Measurements from ENCODE around the gene CCP110. TPM values are rescaled to one million over a fixed set of nuclear protein-coding genes. Genes with fewer than 3 reads are reported as not detected.

The CCP110 gene
- total and polyA plus RNA-seq, 2 of the 13 experiments (the other 11 are each of a cell fraction or from before 2014, with no cell fraction given) = 10.0 to 11.1 TPM

DNA sequence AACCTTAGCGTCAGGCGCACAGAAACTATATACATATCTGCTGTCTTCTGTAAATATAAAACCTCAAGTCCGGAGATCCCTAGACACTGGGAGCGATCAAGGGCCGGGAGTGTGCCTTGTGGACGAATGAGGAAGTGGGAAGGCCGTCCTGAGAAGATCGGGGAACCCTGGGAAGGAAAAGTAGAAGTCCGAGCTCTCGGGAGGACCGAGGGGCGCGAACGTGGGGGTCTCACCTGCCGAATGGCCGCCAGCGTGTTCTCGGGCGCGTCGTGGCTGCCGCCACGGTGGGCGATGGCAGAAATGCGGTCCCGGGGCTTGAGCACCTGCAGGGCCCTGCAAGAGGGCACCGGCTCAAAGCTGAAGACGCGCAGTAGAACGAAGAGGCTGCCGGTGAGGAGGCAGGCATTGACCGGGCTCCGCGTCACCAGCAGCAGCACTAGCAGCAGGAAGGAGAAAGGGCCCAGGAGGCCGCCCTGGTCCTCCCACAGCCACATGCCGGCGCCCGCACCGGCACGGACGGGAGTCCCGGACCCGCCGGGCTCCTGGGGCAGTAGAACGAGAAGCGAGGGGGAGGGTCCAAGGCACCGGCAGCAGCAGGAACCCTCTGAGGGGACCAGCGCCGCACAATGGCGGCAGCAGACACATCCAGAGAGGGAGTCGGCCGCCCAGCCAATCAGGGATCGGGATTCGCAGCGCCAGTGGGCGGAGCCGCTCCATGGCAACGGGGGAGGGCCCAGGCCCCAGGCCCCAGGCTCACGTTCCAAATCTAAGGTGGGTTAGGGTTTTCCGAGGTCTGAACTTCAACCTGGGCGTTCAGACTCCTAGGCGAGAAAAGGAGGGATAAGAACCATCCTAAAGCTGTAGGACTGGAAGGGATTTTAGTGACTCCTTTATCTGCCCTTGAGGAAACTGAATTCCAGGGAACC is 2.0 kb upstream of the CCP110 start, which contains the start of gene GDE1 (continued):
- TF ChIP-seq ZNF556 (CRISPR knock-in tag; IDR thresholded peaks at IDR 0.05; ENCODE audit: borderline replicate concordance) (peak; percentile 83; the same call in 1 of the 2 replicates), ZBTB7A (CRISPR knock-in tag; IDR thresholded peaks at IDR 0.05) (peak; percentile 89), GABPB1 (CRISPR knock-in tag; IDR thresholded peaks at IDR 0.05) (peak; percentile 88), RFX5 (IDR thresholded peaks at IDR 0.05; ENCODE audit: low read depth, low read length) (peak; percentile 76; the same call in 1 of the 2 replicates), HIVEP1 (CRISPR knock-in tag; IDR thresholded peaks at IDR 0.05) (peak; percentile 90), ZSCAN21 (CRISPR knock-in tag; IDR thresholded peaks at IDR 0.05; ENCODE audit: borderline replicate concordance) (peak; percentile 71; the same call in 1 of the 2 replicates), ZNF670 (CRISPR knock-in tag; IDR thresholded peaks at IDR 0.05; ENCODE audit: borderline replicate concordance) (peak; percentile 97), NAIF1 (CRISPR knock-in tag; IDR thresholded peaks at IDR 0.05; ENCODE audit: borderline replicate concordance) (no peak), CENPT (CRISPR knock-in tag; IDR thresholded peaks at IDR 0.05; ENCODE audit: low read depth) (no peak), KDM2A (CRISPR knock-in tag; IDR thresholded peaks at IDR 0.05; ENCODE audit: borderline replicate concordance, low read depth) (peak; percentile 94; the same call in 1 of the 2 replicates), ZNF605 (CRISPR knock-in tag; IDR thresholded peaks at IDR 0.05) (peak; percentile 99)
- TF ChIP-seq, protein P1, sequence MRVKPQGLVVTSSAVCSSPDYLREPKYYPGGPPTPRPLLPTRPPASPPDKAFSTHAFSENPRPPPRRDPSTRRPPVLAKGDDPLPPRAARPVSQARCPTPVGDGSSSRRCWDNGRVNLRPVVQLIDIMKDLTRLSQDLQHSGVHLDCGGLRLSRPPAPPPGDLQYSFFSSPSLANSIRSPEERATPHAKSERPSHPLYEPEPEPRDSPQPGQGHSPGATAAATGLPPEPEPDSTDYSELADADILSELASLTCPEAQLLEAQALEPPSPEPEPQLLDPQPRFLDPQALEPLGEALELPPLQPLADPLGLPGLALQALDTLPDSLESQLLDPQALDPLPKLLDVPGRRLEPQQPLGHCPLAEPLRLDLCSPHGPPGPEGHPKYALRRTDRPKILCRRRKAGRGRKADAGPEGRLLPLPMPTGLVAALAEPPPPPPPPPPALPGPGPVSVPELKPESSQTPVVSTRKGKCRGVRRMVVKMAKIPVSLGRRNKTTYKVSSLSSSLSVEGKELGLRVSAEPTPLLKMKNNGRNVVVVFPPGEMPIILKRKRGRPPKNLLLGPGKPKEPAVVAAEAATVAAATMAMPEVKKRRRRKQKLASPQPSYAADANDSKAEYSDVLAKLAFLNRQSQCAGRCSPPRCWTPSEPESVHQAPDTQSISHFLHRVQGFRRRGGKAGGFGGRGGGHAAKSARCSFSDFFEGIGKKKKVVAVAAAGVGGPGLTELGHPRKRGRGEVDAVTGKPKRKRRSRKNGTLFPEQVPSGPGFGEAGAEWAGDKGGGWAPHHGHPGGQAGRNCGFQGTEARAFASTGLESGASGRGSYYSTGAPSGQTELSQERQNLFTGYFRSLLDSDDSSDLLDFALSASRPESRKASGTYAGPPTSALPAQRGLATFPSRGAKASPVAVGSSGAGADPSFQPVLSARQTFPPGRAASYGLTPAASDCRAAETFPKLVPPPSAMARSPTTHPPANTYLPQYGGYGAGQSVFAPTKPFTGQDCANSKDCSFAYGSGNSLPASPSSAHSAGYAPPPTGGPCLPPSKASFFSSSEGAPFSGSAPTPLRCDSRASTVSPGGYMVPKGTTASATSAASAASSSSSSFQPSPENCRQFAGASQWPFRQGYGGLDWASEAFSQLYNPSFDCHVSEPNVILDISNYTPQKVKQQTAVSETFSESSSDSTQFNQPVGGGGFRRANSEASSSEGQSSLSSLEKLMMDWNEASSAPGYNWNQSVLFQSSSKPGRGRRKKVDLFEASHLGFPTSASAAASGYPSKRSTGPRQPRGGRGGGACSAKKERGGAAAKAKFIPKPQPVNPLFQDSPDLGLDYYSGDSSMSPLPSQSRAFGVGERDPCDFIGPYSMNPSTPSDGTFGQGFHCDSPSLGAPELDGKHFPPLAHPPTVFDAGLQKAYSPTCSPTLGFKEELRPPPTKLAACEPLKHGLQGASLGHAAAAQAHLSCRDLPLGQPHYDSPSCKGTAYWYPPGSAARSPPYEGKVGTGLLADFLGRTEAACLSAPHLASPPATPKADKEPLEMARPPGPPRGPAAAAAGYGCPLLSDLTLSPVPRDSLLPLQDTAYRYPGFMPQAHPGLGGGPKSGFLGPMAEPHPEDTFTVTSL (CRISPR knock-in tag; IDR thresholded peaks at IDR 0.05; ENCODE audit: borderline replicate concordance) = peak; percentile 52; the same call in 1 of the 2 replicates
- TF ChIP-seq, protein P2, sequence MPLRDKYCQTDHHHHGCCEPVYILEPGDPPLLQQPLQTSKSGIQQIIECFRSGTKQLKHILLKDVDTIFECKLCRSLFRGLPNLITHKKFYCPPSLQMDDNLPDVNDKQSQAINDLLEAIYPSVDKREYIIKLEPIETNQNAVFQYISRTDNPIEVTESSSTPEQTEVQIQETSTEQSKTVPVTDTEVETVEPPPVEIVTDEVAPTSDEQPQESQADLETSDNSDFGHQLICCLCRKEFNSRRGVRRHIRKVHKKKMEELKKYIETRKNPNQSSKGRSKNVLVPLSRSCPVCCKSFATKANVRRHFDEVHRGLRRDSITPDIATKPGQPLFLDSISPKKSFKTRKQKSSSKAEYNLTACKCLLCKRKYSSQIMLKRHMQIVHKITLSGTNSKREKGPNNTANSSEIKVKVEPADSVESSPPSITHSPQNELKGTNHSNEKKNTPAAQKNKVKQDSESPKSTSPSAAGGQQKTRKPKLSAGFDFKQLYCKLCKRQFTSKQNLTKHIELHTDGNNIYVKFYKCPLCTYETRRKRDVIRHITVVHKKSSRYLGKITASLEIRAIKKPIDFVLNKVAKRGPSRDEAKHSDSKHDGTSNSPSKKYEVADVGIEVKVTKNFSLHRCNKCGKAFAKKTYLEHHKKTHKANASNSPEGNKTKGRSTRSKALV (CRISPR knock-in tag; IDR thresholded peaks at IDR 0.05) = 0 out of 2 replicates have a peak, but pooled peaks have one; percentile 3
- TF ChIP-seq, protein P3, sequence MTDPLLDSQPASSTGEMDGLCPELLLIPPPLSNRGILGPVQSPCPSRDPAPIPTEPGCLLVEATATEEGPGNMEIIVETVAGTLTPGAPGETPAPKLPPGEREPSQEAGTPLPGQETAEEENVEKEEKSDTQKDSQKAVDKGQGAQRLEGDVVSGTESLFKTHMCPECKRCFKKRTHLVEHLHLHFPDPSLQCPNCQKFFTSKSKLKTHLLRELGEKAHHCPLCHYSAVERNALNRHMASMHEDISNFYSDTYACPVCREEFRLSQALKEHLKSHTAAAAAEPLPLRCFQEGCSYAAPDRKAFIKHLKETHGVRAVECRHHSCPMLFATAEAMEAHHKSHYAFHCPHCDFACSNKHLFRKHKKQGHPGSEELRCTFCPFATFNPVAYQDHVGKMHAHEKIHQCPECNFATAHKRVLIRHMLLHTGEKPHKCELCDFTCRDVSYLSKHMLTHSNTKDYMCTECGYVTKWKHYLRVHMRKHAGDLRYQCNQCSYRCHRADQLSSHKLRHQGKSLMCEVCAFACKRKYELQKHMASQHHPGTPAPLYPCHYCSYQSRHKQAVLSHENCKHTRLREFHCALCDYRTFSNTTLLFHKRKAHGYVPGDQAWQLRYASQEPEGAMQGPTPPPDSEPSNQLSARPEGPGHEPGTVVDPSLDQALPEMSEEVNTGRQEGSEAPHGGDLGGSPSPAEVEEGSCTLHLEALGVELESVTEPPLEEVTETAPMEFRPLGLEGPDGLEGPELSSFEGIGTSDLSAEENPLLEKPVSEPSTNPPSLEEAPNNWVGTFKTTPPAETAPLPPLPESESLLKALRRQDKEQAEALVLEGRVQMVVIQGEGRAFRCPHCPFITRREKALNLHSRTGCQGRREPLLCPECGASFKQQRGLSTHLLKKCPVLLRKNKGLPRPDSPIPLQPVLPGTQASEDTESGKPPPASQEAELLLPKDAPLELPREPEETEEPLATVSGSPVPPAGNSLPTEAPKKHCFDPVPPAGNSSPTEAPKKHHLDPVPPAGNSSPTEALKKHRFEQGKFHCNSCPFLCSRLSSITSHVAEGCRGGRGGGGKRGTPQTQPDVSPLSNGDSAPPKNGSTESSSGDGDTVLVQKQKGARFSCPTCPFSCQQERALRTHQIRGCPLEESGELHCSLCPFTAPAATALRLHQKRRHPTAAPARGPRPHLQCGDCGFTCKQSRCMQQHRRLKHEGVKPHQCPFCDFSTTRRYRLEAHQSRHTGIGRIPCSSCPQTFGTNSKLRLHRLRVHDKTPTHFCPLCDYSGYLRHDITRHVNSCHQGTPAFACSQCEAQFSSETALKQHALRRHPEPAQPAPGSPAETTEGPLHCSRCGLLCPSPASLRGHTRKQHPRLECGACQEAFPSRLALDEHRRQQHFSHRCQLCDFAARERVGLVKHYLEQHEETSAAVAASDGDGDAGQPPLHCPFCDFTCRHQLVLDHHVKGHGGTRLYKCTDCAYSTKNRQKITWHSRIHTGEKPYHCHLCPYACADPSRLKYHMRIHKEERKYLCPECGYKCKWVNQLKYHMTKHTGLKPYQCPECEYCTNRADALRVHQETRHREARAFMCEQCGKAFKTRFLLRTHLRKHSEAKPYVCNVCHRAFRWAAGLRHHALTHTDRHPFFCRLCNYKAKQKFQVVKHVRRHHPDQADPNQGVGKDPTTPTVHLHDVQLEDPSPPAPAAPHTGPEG (CRISPR knock-in tag; IDR thresholded peaks at IDR 0.05) = peak; percentile 69; the same call in 1 of the 2 replicates
